ENCODE measurements around the gene CHGA.

The CHGA gene

GRCh38 chr14:92958373-92959188 lies 35.6 kb downstream of the CHGA start:
- DNase-seq (ENCODE audit: low read depth), result no peak
- TF ChIP-seq CTCF (conservative IDR thresholded peaks at IDR 0.05; ENCODE audit: control insufficient read depth, insufficient read depth, low read depth, low read length), result no peak
- no peak overlapping the region for H3K4me3 ChIP-seq (ENCODE audit: control insufficient read depth, low read depth, low read length)

GRCh38 chr14:92959189-92959531 lies 36.2 kb downstream of the CHGA start:
- TF ChIP-seq CTCF (conservative IDR thresholded peaks at IDR 0.05; ENCODE audit: control insufficient read depth, insufficient read depth, low read depth, low read length), result no peak
- H3K4me3 ChIP-seq (ENCODE audit: control insufficient read depth, low read depth, low read length), result no peak overlapping the region
- no peak for DNase-seq (ENCODE audit: low read depth)

- H3K4me3 ChIP-seq (ENCODE audit: control insufficient read depth, low read depth, low read length), result no peak overlapping the region
- no peak for TF ChIP-seq CTCF (conservative IDR thresholded peaks at IDR 0.05; ENCODE audit: control insufficient read depth, insufficient read depth, low read depth, low read length)
- no peak for DNase-seq (ENCODE audit: low read depth)
Observed at GRCh38 chr14:92959761-92960680, 37.1 kb downstream of the CHGA start.

- no peak overlapping the region for H3K4me3 ChIP-seq (ENCODE audit: control insufficient read depth, low read depth, low read length)
- no peak for TF ChIP-seq CTCF (conservative IDR thresholded peaks at IDR 0.05; ENCODE audit: control insufficient read depth, insufficient read depth, low read depth, low read length)
- peak; percentile 48 for DNase-seq (ENCODE audit: low read depth)
Observed at GRCh38 chr14:92960706-92961566, 38.0 kb downstream of the CHGA start.

- no peak overlapping the region for H3K4me3 ChIP-seq (ENCODE audit: control insufficient read depth, low read depth, low read length)
- DNase-seq (ENCODE audit: low read depth), result no peak
- TF ChIP-seq CTCF (conservative IDR thresholded peaks at IDR 0.05; ENCODE audit: control insufficient read depth, insufficient read depth, low read depth, low read length), result no peak
Observed at GRCh38 chr14:92961567-92961855, 38.6 kb downstream of the CHGA start.

GRCh38 chr14:92962031-92962830 lies 39.3 kb downstream of the CHGA start:
- no peak for TF ChIP-seq CTCF (conservative IDR thresholded peaks at IDR 0.05; ENCODE audit: control insufficient read depth, insufficient read depth, low read depth, low read length)
- no peak overlapping the region for H3K4me3 ChIP-seq (ENCODE audit: control insufficient read depth, low read depth, low read length)
- DNase-seq (ENCODE audit: low read depth), result no peak

Data from fibroblast of mammary gland (primary cell).